ENCODE data around the gene COX5A.

DNA sequence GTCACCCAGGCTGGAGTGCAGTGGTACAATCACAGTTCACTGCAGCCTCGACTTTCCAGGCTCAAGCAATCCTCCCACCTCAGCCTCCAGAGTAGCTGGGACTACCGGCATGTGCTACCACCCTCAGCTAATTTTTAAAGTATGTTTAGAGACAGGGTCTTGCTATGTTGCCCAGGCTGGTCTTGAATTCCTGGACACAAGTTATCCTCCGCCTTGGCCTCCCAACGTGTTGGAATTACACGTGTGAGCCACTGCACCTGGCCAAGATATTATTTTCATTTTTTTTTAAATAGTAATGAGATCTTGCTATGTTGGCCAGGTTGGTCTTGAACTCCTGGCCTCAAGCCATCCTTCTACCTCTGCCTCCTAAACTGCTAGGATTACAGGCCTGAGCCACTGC is 52.4 kb downstream of the COX5A start:
- TF ChIP-seq, protein P1, sequence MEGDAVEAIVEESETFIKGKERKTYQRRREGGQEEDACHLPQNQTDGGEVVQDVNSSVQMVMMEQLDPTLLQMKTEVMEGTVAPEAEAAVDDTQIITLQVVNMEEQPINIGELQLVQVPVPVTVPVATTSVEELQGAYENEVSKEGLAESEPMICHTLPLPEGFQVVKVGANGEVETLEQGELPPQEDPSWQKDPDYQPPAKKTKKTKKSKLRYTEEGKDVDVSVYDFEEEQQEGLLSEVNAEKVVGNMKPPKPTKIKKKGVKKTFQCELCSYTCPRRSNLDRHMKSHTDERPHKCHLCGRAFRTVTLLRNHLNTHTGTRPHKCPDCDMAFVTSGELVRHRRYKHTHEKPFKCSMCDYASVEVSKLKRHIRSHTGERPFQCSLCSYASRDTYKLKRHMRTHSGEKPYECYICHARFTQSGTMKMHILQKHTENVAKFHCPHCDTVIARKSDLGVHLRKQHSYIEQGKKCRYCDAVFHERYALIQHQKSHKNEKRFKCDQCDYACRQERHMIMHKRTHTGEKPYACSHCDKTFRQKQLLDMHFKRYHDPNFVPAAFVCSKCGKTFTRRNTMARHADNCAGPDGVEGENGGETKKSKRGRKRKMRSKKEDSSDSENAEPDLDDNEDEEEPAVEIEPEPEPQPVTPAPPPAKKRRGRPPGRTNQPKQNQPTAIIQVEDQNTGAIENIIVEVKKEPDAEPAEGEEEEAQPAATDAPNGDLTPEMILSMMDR (conservative IDR thresholded peaks at IDR 0.05; ENCODE audit: low read length): no peak
- no peak for TF ChIP-seq EZH2phosphoT487 (IDR thresholded peaks at IDR 0.05; ENCODE audit: borderline replicate concordance, low read depth, low read length)
